CD8-positive, alpha-beta memory T cell (primary cell): ENCODE data around the gene IGLON5. TPM values are rescaled to one million over a fixed set of nuclear protein-coding genes. Genes with fewer than 3 reads are reported as not detected.
A peak's percentile ranks its signal among the peaks of the same experiment; 100 is the strongest.

Source experiments
- CTCF ChIA-PET: fragments of 350-600 bp; sonication (Branson Sonifier 250); formaldehyde crosslinking; loops from one replicate; lab custom pipeline; 2021; ENCODE audit warnings: antibody characterized with exemption; lab: Charles Lee
- POLR2A ChIA-PET: fragments of 350-600 bp; sonication (Branson Sonifier 250); formaldehyde crosslinking; loops from one replicate; lab custom pipeline; 2021; ENCODE audit warnings: antibody characterized with exemption; lab: Charles Lee
- DNase-seq, 5 donors: peaks; one replicate each; pipeline versions ENCODE4 v3.0.0 to v3.0.0-alpha.2; 2020 to 2022; ENCODE audit warnings: mixed read lengths in 1 of 5
- H3K27ac ChIP-seq: one replicate; pipeline ENCODE4 v1.7.0; 2013; ENCODE audit warnings: low read depth, mild to moderate bottlenecking, low read length, moderate library complexity
- H3K27me3 ChIP-seq: 2 replicates; pipeline ENCODE4 v1.7.0; 2013; ENCODE audit warnings: low read length, mild to moderate bottlenecking; ENCODE audit not compliant: insufficient read depth, poor library complexity, severe bottlenecking
- H3K36me3 ChIP-seq: 2 replicates; pipeline ENCODE4 v1.7.0; 2013; ENCODE audit warnings: mild to moderate bottlenecking, low read length, moderate library complexity; ENCODE audit not compliant: insufficient read depth
- H3K4me1 ChIP-seq: 2 replicates; pipeline ENCODE4 v1.7.0; 2013; ENCODE audit warnings: mild to moderate bottlenecking, low read length, moderate library complexity; ENCODE audit not compliant: insufficient read depth
- H3K4me3 ChIP-seq: 2 replicates; pipeline ENCODE4 v1.7.0; 2013; ENCODE audit warnings: mild to moderate bottlenecking, low read length
- H3K9me3 ChIP-seq: 2 replicates; pipeline ENCODE4 v1.7.0; 2013; ENCODE audit warnings: mild to moderate bottlenecking, low read length
- H3K27ac Mint-ChIP-seq, 8 donors: one replicate each; pipeline ENCODE4 v1.8.0; 2020 to 2021; ENCODE audit warnings: mixed read lengths in 8 of 8, mild to moderate bottlenecking in 6 of 8, inconsistent platforms in 3 of 8, moderate library complexity in 3 of 8
- H3K27me3 Mint-ChIP-seq, 2 donors: one replicate each; pipeline ENCODE4 v1.8.0; 2020 to 2021; ENCODE audit warnings: mixed read lengths in 2 of 2, mild to moderate bottlenecking in 1 of 2, moderate library complexity in 1 of 2
- H3K36me3 Mint-ChIP-seq, 3 donors: one replicate each; pipeline ENCODE4 v1.8.0; 2020 to 2021; ENCODE audit warnings: mixed read lengths in 3 of 3, inconsistent platforms in 1 of 3, mild to moderate bottlenecking in 1 of 3
- H3K4me1 Mint-ChIP-seq, 3 donors: one replicate each; pipeline ENCODE4 v1.8.0; 2020 to 2021; ENCODE audit warnings: mixed read lengths in 3 of 3, inconsistent platforms in 1 of 3, mild to moderate bottlenecking in 1 of 3
- H3K4me3 Mint-ChIP-seq, 7 donors: one replicate each; pipeline ENCODE4 v1.8.0; 2020 to 2021; ENCODE audit warnings: mixed read lengths in 7 of 7, mild to moderate bottlenecking in 6 of 7, moderate library complexity in 4 of 7, inconsistent platforms in 2 of 7
- H3K9me3 Mint-ChIP-seq, 5 donors: one replicate each; pipeline ENCODE4 v1.8.0; 2020 to 2022; ENCODE audit warnings: mixed read lengths in 5 of 5, mild to moderate bottlenecking in 3 of 5, moderate library complexity in 2 of 5, inconsistent platforms in 1 of 5
- polyA plus RNA-seq: library from polyadenylated mRNA; unstranded; fragments of 300-500 nt; fragmentation: Illumina TruSeq; gene quantifications from one replicate; pipeline ENCODE4 v1.2.3, GENCODE V29; 2021
- total RNA-seq, 2 experiments: library from RNA; stranded (reverse); gene quantifications; one replicate each; pipeline ENCODE4 v1.2.3, GENCODE V29; 2021

The IGLON5 gene
- total and polyA plus RNA-seq, 3 experiments from 2014 or later, result 0.09 TPM; not detected in 1

DNA sequence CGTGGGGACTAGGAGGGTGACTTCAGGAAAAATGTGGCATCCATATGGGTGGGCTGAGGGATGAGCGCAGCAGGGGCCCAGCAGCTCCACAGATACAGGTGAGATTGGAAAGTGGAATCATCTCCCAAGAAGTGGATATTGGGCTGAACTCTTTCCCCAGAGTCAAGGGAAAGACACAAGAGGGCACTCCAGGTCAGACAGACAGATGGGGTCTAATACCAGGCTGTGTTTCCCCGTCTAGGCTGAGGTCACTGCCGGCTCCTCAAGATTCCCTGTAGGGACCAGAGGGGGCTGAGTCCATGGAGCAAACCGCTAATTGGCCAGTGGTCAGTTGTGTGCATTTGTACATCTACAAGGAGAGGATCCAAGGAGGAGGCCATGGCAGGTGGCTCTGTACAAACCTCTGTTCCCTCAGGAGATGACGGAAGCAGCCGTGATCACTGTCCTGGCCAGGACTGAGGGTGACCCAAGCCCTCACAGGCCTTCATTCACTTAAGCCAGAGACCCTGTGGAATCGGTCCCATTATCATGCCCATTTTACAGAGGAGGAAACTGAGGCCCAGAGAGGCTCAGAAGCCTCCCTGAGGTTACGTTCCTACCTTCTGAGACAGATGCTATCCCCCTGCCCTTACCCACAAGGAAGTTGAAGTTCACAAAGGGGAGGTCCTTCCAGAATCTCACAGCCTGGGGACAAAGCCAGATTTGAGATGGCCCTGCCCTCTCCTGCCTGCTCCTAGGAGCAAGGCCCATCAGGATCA is 14.9 kb upstream of the IGLON5 start:
- no peak overlapping the region for H3K27ac ChIP-seq
- no peaks in the 10 kb centered on the region for H3K36me3 Mint-ChIP-seq
- H3K27me3 Mint-ChIP-seq, result peaks cover 7 to 43% of the 10 kb centered on the region in 2 donors
- H3K4me3 ChIP-seq, result no peak overlapping the region
- no peaks in the 10 kb centered on the region for H3K9me3 Mint-ChIP-seq
- CTCF ChIA-PET, result no interaction called here
- H3K27me3 ChIP-seq, result no peaks in the 10 kb centered on the region
- no peak overlapping the region for H3K27ac Mint-ChIP-seq
- H3K4me1 ChIP-seq, result no peaks in the 10 kb centered on the region
- no peaks in the 10 kb centered on the region for H3K4me1 Mint-ChIP-seq
- H3K9me3 ChIP-seq, result no peaks in the 10 kb centered on the region
- POLR2A ChIA-PET, result no interaction called here
- H3K4me3 Mint-ChIP-seq, result no peak overlapping the region
- no peak for DNase-seq
- no peaks in the 10 kb centered on the region for H3K36me3 ChIP-seq

DNA sequence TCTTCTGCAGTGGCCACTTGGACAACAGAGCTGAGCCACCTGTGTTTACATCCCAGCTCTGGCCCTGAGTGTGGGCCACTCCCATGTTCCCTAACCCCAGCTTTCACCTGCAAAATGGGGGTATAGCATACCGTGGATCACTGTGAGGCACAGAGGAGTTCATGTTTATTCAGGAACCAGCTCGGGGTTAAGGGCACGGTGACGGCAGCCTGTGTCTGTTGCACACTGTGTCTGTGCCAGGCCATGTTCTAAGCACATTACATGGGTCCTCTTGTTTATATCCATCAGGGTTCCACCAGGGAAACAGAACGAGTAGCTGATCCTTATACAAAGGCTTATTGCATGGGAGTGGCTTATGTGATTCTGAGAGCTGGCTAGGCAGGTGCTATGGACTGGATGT is 14.0 kb upstream of the IGLON5 start:
- Histone ChIP-seq H3K9me3 (no peaks in the 10 kb centered on the region), H3K27me3 (no peaks in the 10 kb centered on the region), H3K27ac (no peak overlapping the region), H3K4me1 (no peaks in the 10 kb centered on the region), H3K36me3 (no peaks in the 10 kb centered on the region), H3K4me3 (no peak overlapping the region)
- H3K27ac Mint-ChIP-seq, result peak overlapping the region in 1 of 8 donors; percentile 34
- H3K9me3 Mint-ChIP-seq, result peaks cover 0 to 2% (median under 1%) of the 10 kb centered on the region in 5 donors
- ChIA-PET POLR2A (no interaction called here), CTCF (no interaction called here)
- no peaks in the 10 kb centered on the region for H3K36me3 Mint-ChIP-seq
- H3K27me3 Mint-ChIP-seq, result peaks cover 10 to 41% of the 10 kb centered on the region in 2 donors
- no peak overlapping the region for H3K4me3 Mint-ChIP-seq
- no peak for DNase-seq
- H3K4me1 Mint-ChIP-seq, result no peaks in the 10 kb centered on the region

- no peaks in the 10 kb centered on the region for H3K4me1 ChIP-seq
- no peak overlapping the region for H3K4me3 ChIP-seq
- no peaks in the 10 kb centered on the region for H3K36me3 ChIP-seq
- Mint-ChIP-seq H3K27me3 (peaks cover 8 to 39% of the 10 kb centered on the region in 2 donors), H3K9me3 (peaks cover 7 to 24% (median 15%) of the 10 kb centered on the region in 5 donors), H3K36me3 (peaks cover 0 to 4% (median 0%) of the 10 kb centered on the region in 3 donors), H3K4me1 (no peaks in the 10 kb centered on the region), H3K27ac (no peak overlapping the region), H3K4me3 (no peak overlapping the region)
- H3K9me3 ChIP-seq, result no peaks in the 10 kb centered on the region
- H3K27ac ChIP-seq, result no peak overlapping the region
- POLR2A ChIA-PET, result no interaction called here
- no peak for DNase-seq
- no peaks in the 10 kb centered on the region for H3K27me3 ChIP-seq
- CTCF ChIA-PET, result no interaction called here
These were observed 10.2 kb upstream of the IGLON5 start for GRCh38 chr19:51301266-51301665.

DNA sequence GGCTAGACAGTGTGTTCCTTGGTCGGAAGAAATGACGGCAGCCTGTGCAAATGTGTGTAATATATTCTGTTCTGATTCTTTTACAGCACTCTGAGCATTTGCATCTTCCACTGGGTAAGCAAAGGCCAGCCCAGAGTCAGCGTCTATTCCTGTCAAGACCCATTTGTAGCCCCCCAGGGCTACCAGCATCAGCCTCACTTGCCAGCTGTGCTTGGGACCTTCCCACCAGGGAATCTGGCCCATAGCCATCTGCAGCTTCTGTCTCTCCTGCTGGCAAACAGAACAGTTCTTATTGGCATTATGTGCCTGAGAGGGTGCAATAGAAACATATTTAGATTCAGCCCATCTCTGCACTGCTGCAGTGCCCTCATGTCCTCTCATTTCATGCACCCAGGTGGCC is 6.0 kb upstream of the IGLON5 start:
- CTCF ChIA-PET, result no interaction called here

DNA sequence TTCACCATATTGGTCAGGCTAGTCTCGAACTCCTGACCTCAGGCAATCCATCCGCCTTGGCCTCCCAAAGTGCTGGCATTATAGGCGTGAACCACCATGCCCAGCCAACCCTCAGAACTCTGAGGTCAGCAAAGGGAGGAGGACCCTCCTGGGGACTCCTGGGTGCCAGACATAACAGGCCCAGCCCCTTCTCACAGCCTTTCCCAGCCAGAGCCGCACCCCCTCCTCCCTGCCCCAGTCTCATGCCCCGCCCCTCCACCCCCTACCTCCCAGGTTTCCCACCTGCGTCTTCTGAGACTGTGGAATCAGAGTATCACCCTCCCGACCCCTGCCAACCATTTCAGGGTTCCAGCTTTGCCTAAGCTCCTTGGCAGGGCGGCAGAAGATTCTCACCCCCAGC is 5.2 kb downstream of the IGLON5 start:
- Mint-ChIP-seq H3K4me3 (no peak overlapping the region), H3K9me3 (peaks cover 0 to 6% (median 2%) of the 10 kb centered on the region in 5 donors), H3K27me3 (peaks cover 27 to 38% of the 10 kb centered on the region in 2 donors), H3K4me1 (peaks cover 3 to 10% (median 5%) of the 10 kb centered on the region in 3 donors), H3K27ac (no peak overlapping the region), H3K36me3 (peaks cover 0 to 4% (median 0%) of the 10 kb centered on the region in 3 donors)
- H3K9me3 ChIP-seq, result no peaks in the 10 kb centered on the region
- ChIA-PET POLR2A (no interaction called here), CTCF (no interaction called here)
- no peaks in the 10 kb centered on the region for H3K36me3 ChIP-seq
- no peak for DNase-seq
- no peak overlapping the region for H3K27ac ChIP-seq
- H3K27me3 ChIP-seq, result no peaks in the 10 kb centered on the region
- no peak overlapping the region for H3K4me3 ChIP-seq
- no peaks in the 10 kb centered on the region for H3K4me1 ChIP-seq

More for the DNA sequence above, 6.0 kb upstream of the IGLON5 start:
- no peak overlapping the region for H3K4me3 Mint-ChIP-seq
- H3K4me1 ChIP-seq, result no peaks in the 10 kb centered on the region
- H3K27ac ChIP-seq, result no peak overlapping the region
- H3K27ac Mint-ChIP-seq, result no peak overlapping the region
- peaks cover 0 to 4% (median 0%) of the 10 kb centered on the region in 3 donors for H3K4me1 Mint-ChIP-seq
- no peak for DNase-seq
- POLR2A ChIA-PET, result no interaction called here
- H3K27me3 ChIP-seq, result no peaks in the 10 kb centered on the region
- H3K9me3 Mint-ChIP-seq, result peaks cover 20 to 46% (median 32%) of the 10 kb centered on the region in 5 donors
- peaks cover 0 to 4% (median 0%) of the 10 kb centered on the region in 3 donors for H3K36me3 Mint-ChIP-seq
- no peaks in the 10 kb centered on the region for H3K36me3 ChIP-seq
- no peaks in the 10 kb centered on the region for H3K9me3 ChIP-seq
- peaks cover 39 to 64% of the 10 kb centered on the region in 2 donors for H3K27me3 Mint-ChIP-seq
- H3K4me3 ChIP-seq, result no peak overlapping the region

- ChIA-PET POLR2A (no interaction called here), CTCF (no interaction called here)
- Mint-ChIP-seq H3K9me3 (peaks cover 0 to 3% (median 2%) of the 10 kb centered on the region in 5 donors), H3K4me1 (peaks cover under 1 to 8% (median 5%) of the 10 kb centered on the region in 3 donors), H3K36me3 (peaks cover 0 to 4% (median 0%) of the 10 kb centered on the region in 3 donors), H3K27ac (no peak overlapping the region), H3K4me3 (no peak overlapping the region), H3K27me3 (peaks cover 24 to 35% of the 10 kb centered on the region in 2 donors)
- H3K36me3 ChIP-seq, result no peaks in the 10 kb centered on the region
- H3K27me3 ChIP-seq, result no peaks in the 10 kb centered on the region
- H3K4me1 ChIP-seq, result no peaks in the 10 kb centered on the region
- no peak overlapping the region for H3K27ac ChIP-seq
- DNase-seq, result no peak
- no peak overlapping the region for H3K4me3 ChIP-seq
- no peaks in the 10 kb centered on the region for H3K9me3 ChIP-seq
These were observed 5.9 kb downstream of the IGLON5 start for GRCh38 chr19:51317376-51317775.

GRCh38 chr19:51317968-51318367 is 6.5 kb downstream of the IGLON5 start:
- POLR2A ChIA-PET, result no interaction called here
- no peak for DNase-seq
- CTCF ChIA-PET, result no interaction called here
- Mint-ChIP-seq H3K36me3 (peaks cover 0 to 4% (median 0%) of the 10 kb centered on the region in 3 donors), H3K4me1 (peaks cover 0 to 7% (median 5%) of the 10 kb centered on the region in 3 donors), H3K4me3 (no peak overlapping the region), H3K27me3 (peaks cover 21 to 38% of the 10 kb centered on the region in 2 donors), H3K9me3 (peaks cover 0 to 4% (median 2%) of the 10 kb centered on the region in 5 donors), H3K27ac (no peak overlapping the region)
- H3K36me3 ChIP-seq, result no peaks in the 10 kb centered on the region
- no peak overlapping the region for H3K4me3 ChIP-seq
- H3K9me3 ChIP-seq, result no peaks in the 10 kb centered on the region
- no peaks in the 10 kb centered on the region for H3K4me1 ChIP-seq
- H3K27ac ChIP-seq, result no peak overlapping the region
- H3K27me3 ChIP-seq, result no peaks in the 10 kb centered on the region
